Measurements from ENCODE around the gene PCDH9. TPM values are rescaled to one million over a fixed set of nuclear protein-coding genes. Genes with fewer than 3 reads are reported as not detected.

PCDH9 gene
- total RNA-seq, 4 donors from 2014 or later: 5.7 to 12.9 (median 6.8) TPM

- DNase-seq (ENCODE audit: low spot score): no peak
Measured at GRCh38 chr13:66644855-66645460, 585.2 kb downstream of the PCDH9 start.

GRCh38 chr13:66640231-66640630, 589.9 kb downstream of the PCDH9 start:
- no peak for TF ChIP-seq CTCF (IDR thresholded peaks at IDR 0.05)
- DNase-seq (ENCODE audit: low spot score): no peak
- ATAC-seq (ENCODE audit: low FRiP score): no peak

More at GRCh38 chr13:66644855-66645460, 585.2 kb downstream of the PCDH9 start:
- no peak for TF ChIP-seq CTCF (IDR thresholded peaks at IDR 0.05)
- no peak for ATAC-seq (ENCODE audit: low FRiP score)

- no peak for DNase-seq (ENCODE audit: low spot score)
- ATAC-seq (ENCODE audit: low FRiP score): no peak
- no peak for TF ChIP-seq CTCF (IDR thresholded peaks at IDR 0.05)
Measured at GRCh38 chr13:66639044-66639443, 591.1 kb downstream of the PCDH9 start.

GRCh38 chr13:66635526-66635925, 594.6 kb downstream of the PCDH9 start:
- DNase-seq (ENCODE audit: low spot score) (no peak), ATAC-seq (ENCODE audit: low FRiP score) (no peak)
- no peak for TF ChIP-seq CTCF (IDR thresholded peaks at IDR 0.05)

GRCh38 chr13:66634384-66634783, 595.8 kb downstream of the PCDH9 start:
- TF ChIP-seq CTCF (IDR thresholded peaks at IDR 0.05): no peak
- no peak for DNase-seq (ENCODE audit: low spot score)
- ATAC-seq (ENCODE audit: low FRiP score): no peak

GRCh38 chr13:66627512-66627911, 602.6 kb downstream of the PCDH9 start:
- no peak for TF ChIP-seq CTCF (IDR thresholded peaks at IDR 0.05)
- ATAC-seq (ENCODE audit: low FRiP score): no peak
- DNase-seq (ENCODE audit: low spot score): no peak

GRCh38 chr13:66624302-66624701, 605.8 kb downstream of the PCDH9 start:
- no peak for DNase-seq (ENCODE audit: low spot score)
- no peak for ATAC-seq (ENCODE audit: low FRiP score)
- no peak for TF ChIP-seq CTCF (IDR thresholded peaks at IDR 0.05)

Measured in omental fat pad (tissue), 4 donors.